HG03575 (cell line): Measurements from ENCODE around the gene IDH3G.

Experiments
- ATAC-seq: cut with Tn5 transposase; IDR thresholded peaks from one replicate; pipeline ENCODE4 v1.9.1; 2021; ENCODE audit not compliant: unreplicated experiment, insufficient number of reproducible peaks, low FRiP score; ENCODE audit errors: extremely low read depth

IDH3G gene

DNA sequence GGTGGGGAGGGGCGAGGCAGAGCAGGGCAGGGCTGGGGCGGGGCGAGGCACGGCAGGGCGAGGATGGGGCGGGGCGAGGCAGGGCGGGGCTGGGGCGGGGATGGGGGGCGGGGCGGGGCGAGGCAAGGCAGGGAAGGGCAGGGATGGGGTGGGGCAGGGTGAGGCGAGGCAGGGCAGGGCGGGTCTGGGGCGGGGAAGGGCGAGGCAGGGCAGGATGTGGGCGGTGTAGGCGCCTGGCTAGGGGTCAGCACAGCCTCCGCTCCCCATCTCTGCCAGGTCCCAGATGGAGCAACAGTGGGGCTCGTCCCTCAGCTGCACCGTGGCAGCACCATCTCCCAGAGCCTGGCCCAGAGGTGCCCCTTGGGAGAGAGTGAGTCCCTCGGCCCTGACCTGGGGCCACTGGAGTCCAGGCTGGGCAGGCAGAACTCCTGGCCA lies 17.5 kb downstream of the IDH3G start:
- no peak for ATAC-seq

DNA sequence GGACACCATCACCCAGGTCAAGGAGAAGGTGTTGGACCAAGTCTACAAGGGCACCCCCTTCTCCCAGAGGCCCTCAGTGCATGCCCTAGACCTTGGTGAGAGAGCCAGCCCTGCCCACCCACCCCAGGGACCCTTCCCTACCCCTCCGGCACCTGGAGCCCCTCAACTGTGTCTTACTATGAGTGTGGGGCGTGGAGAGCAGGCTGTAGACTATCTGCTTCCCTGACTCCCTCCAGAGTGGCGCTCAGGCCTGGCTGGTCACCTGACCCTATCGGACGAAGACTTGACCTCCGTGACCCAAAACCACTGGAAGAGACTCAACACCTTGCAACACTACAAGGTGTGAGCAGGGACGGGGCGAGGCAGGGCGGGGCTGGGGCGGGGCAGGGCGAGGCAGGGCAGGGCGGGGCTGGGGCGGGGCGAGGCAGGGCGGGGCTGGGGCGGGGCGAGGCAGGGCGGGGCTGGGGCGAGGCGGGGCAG lies 18.0 kb downstream of the IDH3G start:
- no peak for ATAC-seq

DNA sequence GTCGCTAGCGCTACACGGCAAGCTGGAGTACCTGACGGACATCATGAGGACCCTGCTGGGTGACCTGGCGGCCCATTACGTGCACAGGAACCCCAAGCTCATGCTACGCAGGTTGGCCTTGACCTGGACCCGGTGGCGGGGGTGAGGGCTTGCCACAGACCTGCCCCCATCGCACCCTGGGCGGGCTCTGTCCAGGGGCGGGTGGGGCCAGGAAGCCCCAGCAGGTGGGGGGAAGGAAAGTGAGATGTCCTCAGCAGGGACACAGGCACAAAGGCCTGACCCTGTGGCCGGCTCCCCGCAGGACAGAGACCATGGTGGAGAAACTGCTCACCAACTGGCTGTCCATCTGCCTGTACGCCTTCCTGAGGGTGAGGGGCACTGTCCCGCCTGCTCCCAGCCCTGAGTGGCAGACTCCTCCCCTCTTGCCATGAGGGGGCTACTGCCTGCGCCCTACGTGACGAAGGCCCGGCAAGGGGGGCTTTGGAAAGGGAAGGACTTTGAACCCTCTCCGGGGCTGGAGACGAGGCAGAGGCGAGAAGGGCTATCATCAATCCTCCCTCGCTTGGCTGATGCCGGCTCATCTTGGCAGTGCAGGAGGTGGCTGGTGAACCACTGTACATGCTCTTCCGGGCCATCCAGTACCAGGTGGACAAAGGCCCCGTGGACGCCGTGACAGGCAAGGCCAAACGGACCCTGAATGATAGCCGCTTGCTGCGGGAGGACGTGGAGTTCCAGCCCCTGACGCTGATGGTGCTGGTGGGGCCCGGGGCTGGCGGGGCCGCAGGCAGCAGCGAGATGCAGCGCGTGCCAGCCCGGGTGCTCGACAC lies 18.7 kb downstream of the IDH3G start:
- no peak for ATAC-seq

DNA sequence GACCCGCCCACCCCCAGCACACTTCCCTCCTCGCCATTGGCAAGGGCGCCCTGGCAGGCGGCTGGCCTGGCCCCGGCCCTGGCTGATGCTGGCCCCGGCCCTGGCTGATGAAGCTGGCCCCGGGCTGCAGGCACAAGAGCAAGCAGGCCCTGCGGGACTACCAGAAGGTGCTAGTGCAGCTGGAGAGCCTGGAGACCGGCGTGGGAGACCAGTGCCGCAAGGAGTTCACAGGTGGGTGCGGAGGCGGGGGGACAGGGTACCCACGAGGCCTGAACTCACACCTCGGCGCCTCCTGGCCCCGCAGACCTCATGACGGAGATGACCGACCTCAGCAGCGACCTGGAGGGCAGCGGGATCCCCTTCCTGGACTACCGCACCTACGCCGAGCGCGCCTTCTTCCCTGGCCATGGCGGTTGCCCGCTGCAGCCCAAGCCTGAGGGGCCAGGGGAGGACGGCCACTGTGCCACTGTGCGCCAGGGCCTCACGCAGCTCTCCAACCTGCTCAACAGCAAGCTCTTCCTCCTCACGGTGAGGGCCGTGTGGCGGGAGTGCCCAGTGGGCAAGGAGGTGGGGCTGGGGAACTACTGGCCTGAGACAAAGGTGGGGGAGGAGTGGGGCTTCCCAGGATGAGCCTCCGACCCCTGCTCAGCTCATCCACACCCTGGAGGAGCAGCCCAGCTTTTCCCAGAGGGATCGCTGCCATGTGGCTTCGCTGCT lies 19.4 kb downstream of the IDH3G start:
- no peak for ATAC-seq

DNA sequence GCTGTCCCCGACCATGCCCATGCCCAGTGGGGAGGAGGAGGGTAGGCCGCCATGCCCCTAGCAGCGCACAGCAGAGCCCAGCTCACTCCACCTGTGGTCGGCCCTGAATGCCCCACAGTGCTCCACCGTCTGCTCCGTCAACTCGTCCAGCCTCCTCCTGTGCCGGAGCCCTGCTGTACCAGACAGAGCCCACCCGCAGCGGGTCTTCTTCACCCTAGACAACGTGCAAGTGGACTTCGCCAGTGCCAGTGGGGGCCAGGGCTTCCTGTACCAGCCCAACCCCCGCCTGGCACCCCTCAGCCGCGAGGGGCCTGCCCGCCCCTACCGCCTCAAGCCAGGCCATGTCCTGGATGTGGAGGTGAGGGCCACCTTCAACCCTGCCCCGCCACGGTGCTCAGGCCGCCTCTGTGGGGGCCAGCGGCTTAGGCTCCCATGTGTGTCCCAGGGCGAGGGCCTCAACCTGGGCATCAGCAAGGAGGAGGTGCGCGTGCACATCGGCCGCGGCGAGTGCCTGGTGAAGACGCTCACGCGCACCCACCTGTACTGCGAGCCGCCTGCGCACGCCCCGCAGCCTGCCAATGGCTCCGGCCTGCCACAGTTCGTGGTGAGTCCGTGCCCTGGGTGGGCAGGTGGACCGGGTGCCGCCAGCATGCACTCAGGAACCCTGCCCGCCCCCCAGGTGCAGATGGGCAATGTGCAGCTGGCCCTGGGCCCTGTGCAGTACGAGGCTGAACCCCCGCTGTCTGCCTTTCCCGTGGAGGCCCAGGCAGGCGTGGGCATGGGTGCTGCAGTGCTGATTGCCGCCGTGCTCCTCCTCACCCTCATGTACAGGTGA lies 20.2 kb downstream of the IDH3G start:
- ATAC-seq, result no peak

DNA sequence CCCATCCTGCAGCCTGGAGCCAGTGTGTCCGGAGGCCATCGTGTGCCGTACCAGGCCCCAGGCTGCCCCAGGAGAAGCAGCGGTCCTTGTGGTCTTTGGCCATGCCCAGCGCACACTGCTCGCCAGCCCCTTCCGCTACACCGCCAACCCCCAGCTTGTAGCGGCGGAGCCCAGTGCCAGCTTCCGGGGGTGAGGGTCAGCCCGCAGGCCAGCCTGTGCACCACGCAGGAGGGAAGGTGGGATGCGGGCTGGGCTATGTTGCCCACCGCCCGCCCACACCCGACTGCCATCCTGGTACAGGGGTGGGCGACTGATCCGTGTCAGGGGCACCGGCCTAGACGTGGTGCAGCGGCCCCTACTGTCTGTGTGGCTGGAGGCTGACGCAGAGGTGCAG lies 21.0 kb downstream of the IDH3G start:
- no peak for ATAC-seq

DNA sequence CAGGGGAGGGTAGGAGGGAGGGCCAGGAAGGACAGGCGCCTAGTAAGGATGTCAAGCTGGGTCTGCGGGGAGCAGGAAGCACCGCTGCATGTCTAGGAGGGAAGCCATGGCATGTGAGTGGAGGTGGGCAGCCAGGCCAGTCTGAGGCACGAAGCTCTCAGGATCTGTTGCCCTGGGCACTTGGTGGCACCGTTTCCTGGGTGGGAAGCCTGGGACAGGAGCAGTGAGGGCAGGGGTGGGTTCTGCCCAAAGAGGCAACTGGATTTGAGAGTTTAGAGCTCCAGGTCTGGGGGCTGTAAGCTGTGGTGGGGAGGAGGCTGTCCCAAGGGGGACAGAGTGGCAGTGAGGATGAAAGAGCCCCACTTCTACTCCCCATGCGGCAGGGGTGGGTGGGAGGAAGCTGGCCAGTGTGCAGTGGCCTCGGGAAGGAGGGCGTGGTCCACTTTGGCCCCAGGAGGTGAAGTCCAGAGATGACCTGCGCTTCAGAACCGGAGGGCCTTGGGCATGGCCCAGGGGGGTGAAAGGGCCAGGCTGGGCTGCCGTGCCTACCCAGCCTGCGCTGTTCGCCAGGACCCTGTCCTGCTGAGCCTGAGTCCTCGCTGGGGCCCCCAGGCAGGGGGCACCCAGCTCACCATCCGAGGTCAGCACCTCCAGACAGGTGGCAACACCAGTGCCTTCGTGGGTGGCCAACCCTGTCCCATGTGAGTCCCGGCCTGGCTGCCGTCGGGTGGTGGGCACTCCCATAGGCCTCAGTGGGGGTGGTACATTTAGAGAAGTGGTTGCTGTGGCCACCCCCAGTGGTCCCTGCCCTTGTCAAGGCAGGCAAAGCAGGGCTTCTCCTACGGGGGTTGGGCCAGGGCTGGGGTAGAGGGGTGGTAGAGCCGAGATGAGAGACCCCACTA lies 21.6 kb downstream of the IDH3G start:
- ATAC-seq, result no peak

DNA sequence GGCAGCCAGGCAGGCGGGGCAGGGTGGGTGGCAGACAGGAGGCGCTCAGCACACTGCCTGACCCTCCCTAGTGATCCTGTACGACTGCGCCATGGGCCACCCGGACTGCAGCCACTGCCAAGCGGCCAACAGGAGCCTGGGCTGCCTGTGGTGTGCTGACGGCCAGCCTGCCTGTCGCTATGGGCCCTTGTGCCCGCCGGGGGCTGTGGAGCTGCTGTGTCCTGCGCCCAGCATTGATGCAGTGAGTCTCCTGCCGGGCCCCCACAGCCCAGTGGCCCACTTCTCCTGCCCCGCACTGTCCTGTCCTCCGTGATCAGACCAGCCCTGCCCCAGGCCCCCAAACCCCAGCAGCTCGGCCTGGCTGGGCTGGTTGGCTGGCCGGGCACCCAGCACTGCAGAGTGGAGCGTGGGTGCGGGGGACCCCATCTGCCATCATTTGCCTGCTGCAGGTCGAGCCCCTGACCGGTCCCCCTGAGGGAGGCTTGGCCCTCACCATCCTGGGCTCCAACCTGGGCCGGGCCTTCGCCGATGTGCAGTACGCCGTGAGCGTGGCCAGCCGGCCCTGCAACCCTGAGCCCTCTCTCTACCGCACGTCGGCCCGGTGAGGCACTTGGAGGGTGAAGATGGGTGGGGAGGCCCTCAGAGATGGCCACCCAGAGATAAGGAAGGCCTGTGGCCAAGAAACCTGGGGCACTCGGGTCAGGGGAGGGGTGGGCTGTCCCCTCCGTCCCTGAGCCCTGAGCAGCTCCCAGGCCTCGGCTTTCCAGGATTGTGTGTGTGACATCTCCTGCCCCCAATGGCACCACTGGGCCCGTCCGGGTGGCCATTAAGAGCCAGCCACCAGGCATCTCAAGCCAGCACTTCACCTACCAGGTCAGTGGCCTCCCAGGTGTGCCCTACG lies 22.5 kb downstream of the IDH3G start:
- ATAC-seq, result no peak

DNA sequence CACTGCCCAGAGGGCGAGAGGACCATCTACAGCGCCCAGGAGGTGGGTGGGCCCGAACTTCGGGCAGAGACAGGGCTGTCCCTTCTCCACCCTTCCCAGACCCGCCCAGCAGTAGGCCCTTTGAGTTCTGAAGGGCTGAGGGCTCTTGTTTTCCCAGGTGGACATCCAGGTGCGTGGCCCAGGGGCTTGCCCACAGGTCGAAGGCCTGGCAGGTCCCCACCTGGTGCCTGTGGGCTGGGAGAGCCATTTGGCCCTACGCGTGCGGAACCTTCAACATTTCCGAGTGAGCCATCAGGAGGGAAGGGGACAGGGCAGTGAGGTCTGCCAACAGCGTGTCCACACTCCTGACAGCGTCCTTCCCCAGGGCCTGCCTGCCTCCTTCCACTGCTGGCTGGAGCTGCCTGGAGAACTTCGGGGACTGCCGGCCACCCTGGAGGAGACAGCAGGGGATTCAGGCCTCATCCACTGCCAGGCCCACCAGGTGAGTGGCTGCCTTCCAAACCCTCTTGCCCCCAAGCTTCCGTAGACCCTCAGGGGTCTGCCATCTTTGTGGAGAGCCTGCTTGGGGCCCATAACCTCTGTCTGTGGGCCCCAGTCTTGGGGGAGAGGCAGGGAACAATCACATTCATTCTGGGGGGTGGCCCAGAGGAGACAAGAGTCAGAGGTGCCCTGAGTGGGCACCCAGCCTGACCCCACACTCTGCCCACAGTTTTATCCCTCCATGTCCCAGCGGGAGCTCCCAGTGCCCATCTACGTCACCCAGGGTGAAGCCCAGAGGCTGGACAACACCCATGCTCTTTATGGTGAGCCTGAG lies 23.4 kb downstream of the IDH3G start:
- no peak for ATAC-seq

DNA sequence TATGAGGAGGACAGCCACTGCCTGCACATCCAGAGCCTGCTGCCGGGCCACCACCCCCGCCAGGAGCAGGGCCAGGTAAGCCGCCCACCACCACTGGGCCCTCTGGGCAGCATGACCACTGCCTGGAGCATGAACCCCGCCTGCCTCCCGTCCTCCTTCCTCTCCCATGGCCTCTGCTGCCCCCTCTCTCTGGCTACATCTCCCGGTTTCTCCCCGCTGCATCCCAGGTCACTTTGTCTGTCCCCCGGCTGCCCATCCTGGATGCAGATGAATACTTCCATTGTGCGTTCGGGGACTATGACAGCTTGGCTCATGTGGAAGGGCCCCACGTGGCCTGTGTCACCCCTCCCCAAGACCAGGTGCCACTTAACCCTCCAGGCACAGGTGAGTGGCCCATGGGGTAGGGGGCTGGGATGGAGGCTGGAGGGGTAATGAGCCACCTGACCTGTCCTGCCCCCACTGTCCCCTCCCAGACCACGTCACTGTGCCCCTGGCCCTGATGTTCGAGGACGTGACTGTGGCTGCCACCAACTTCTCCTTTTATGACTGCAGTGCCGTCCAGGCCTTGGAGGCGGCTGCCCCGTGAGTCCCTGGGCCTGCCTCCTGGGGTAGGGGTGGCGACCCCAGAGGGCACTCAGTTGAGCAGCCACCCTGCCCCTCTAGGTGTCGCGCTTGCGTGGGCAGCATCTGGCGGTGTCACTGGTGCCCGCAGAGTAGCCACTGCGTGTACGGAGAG lies 24.1 kb downstream of the IDH3G start:
- no peak for ATAC-seq

DNA sequence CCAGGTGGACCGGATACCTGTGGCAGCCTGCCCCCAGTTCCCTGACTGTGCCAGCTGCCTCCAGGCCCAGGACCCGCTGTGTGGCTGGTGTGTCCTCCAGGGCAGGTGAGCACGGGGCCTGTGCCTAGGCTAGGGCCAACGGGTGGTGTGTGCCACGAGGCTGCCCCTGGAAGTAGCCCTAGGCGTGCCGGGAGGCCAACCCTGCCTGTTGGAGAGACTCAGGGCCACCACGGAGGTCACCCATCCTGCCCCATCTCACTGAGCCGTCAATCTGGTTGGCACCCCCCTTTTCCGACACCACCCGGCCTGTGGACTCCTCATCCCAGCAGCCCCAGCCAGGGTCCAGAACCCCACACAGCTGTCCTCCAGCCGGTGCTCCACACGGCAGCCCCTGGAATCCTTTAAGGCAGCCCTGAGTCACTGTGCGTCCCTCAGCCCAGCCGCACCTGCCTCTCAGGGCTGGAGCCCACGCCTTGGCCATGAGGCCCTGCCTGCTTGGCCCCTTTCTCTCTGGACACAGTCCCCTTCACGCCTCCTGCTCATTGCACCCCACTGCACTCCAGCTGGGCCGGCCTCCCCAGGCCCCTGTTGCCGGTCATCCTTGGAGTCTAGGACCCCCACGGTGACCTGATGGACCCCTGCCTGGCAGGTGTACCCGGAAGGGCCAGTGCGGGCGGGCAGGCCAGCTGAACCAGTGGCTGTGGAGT lies 24.9 kb downstream of the IDH3G start:
- no peak for ATAC-seq

DNA sequence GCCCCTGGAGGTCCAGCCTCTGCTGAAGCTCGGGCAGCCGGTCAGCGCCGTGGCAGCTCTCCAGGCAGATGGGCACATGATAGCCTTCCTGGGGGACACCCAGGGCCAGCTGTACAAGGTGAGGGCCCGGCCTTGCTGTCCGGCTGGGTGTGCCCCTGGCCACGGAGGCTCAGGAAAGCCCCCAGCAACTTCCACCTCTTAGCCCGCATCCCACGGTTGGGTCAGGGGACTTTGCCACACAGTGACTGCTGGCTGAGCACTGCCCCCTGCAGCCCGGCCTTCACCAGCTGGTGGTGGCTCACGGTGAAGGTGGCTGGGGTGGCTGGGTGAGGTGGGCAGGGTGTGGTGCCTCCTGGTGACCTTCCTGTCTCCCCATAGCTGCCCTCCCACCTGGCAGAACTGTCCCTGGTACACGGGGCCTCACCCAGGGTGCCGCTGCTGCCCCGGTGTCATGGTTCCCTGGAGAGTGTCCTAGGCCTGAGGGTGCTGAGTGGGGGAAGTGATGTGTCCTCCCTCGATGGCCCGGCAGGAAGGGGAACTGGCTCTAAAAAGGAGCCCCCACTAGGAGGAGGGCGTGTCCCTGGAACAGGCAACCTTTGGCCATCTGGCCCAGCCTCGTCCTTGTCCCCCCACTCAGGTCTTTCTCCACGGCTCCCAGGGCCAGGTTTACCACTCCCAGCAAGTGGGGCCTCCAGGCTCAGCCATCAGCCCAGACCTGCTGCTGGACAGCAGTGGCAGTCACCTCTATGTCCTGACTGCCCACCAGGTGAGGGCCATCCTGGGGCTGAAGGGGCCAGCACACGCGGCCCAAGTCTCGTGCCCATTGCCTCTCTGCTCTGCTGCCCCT lies 25.6 kb downstream of the IDH3G start:
- ATAC-seq, result no peak

DNA sequence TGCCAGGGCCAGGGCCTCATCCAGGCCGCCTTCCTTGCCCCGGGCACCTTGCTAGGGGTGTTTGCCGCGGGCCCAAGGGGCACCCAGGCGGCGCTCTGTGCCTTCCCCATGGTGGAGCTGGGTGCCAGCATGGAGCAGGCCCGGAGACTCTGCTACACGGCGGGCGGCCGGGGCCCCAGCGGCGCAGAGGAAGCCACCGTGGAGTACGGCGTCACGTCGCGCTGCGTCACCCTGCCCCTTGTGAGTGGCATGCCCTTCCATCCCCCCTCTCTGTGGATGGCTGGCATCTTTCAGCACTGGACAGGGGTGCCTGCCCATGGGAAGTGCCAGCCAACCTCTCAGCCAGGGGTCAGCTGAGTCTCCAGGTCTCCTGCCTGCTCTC lies 26.5 kb downstream of the IDH3G start:
- ATAC-seq, result no peak

DNA sequence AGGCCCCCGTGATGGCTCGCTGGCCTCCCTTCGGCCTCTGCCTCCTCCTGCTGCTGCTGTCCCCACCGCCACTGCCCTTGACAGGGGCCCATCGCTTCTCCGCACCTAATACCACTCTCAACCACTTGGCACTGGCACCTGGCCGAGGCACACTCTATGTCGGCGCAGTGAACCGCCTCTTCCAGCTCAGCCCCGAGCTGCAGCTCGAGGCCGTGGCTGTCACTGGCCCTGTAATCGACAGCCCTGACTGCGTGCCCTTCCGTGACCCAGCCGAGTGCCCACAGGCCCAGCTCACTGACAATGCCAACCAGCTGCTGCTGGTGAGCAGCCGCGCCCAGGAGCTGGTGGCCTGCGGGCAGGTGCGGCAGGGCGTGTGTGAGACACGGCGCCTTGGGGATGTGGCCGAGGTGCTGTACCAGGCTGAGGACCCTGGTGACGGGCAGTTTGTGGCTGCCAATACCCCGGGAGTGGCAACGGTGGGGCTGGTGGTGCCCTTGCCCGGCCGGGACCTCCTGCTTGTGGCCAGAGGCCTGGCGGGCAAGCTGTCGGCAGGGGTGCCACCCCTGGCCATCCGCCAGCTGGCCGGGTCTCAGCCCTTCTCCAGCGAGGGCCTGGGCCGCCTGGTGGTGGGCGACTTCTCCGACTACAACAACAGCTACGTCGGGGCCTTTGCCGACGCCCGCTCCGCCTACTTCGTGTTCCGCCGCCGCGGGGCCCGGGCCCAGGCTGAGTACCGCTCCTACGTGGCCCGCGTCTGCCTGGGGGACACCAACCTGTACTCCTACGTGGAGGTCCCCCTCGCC lies 27.1 kb downstream of the IDH3G start:
- no peak for ATAC-seq
